ENCODE data around the gene RPS3.

RPS3 gene

DNA sequence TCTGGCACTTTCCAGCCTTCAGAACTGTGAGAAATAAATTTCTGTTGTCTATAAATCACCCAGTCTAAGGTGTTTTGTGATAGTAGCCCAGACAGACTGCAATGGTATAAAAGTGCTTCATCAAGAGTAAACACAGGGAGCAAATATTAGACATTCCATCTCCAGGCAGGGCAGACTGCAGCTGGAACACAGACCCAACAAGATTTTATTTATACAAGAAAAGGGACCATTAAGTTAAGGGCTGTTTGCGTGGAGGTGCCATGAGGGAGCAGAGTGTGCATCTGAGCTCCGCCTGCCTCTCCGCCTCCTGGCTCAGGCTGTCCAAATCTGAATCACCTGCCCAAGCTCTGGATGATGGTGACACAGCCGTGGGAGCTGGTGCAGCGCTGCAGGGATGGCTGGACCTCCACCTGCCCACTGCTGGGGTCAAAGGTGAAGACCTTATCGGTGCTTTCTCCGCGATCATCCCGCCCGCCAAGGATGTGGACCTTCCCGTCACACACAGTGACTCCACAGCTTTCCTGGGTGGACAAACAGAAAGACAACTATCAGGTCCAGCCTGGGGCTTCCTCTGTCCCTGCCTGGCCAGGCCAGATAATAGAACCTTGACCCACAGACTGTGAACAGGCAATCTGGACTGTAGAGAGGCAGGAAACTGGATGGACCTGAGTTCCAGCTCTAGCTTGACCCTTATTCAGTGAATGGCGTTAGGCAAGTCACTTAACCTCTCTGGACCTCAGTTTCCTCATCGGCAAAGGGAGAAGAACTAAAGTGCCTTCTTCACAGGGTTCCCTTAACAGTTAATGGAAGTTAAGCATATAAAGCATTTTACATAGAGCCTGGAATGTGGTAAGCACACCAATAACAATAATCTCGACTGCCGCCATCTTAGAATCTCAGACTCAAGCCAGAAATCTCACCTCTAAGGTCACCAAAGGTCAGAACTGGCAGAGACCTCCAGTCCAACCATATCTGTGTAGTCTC, 23.2 kb downstream of the RPS3 start:
- Histone ChIP-seq H3K27me3 (replicated peaks in 2 of 5; ENCODE audit: control insufficient read depth in 4 of 5, insufficient read depth in 5 of 5, low read length in 4 of 5) (peaks cover 0 to 10% (median 0%) of the 10 kb centered on the region in 5 experiments), H3K27ac (ENCODE audit: insufficient read depth in 1 of 2, low read depth in 1 of 2, low read length in 2 of 2, poor library complexity in 1 of 2, severe bottlenecking in 2 of 2) (no peak overlapping the region), H3K9me3 (ENCODE audit: control extremely low read depth in 1 of 5, control insufficient read depth in 4 of 5, insufficient read depth in 2 of 5, low read depth in 1 of 5, low read length in 4 of 5) (no peaks in the 10 kb centered on the region), H3K4me1 (ENCODE audit: control extremely low read depth in 1 of 4, control insufficient read depth in 4 of 4, insufficient read depth in 4 of 4, low read length in 3 of 4) (peaks cover 0 to 5% (median 0%) of the 10 kb centered on the region in 4 experiments), H3K36me3 (ENCODE audit: control insufficient read depth in 4 of 4, insufficient read depth in 4 of 4, low read length in 3 of 4) (peaks cover 0 to 31% (median 18%) of the 10 kb centered on the region in 4 experiments), H3K4me3 (ENCODE audit: control insufficient read depth in 1 of 7, extremely low read depth in 1 of 7, insufficient read depth in 4 of 7, low read depth in 2 of 7, low read length in 6 of 7) (no peak overlapping the region)
- CTCF ChIA-PET = interaction anchor here (2.7 kb wide), 1 partner anchor 34 kb away, joined by 11 read pairs; no protein-coding TSS in a partner anchor
- 96% methylated on average over 14 of the region's 15 CpGs for WGBS (ENCODE audit: insufficient coverage)
- POLR2A ChIA-PET = no interaction called here
- DNase-seq = no peak

DNA sequence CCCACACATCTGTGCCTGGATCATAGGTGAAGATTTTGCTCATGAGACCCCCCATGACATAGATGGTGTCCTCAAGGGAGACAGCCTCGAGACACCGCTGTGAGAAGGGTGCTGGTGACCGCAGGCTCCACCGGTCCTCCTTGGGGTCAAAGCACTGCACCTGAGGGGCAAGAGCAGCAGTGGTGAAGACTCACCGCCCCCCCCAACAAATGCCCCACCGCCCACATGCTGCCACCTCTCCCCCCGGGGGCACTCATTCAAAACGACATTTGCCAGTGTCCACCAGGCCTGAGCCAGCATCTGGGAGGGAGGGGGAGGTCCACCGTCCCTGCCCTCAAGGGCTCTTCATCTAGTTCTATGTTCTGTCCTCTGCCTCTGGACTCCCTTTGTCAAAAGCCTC, 24.4 kb downstream of the RPS3 start:
- Histone ChIP-seq H3K4me1 (ENCODE audit: control extremely low read depth in 1 of 4, control insufficient read depth in 4 of 4, insufficient read depth in 4 of 4, low read length in 3 of 4) (peaks cover 0 to 10% (median 0%) of the 10 kb centered on the region in 4 experiments), H3K9me3 (ENCODE audit: control extremely low read depth in 1 of 5, control insufficient read depth in 4 of 5, insufficient read depth in 2 of 5, low read depth in 1 of 5, low read length in 4 of 5) (peaks cover 0 to 4% (median 0%) of the 10 kb centered on the region in 5 experiments), H3K27me3 (replicated peaks in 2 of 5; ENCODE audit: control insufficient read depth in 4 of 5, insufficient read depth in 5 of 5, low read length in 4 of 5) (peaks cover under 1 to 22% (median 5%) of the 10 kb centered on the region in 5 experiments), H3K4me3 (ENCODE audit: control insufficient read depth in 1 of 7, extremely low read depth in 1 of 7, insufficient read depth in 4 of 7, low read depth in 2 of 7, low read length in 6 of 7) (no peak overlapping the region), H3K27ac (ENCODE audit: insufficient read depth in 1 of 2, low read depth in 1 of 2, low read length in 2 of 2, poor library complexity in 1 of 2, severe bottlenecking in 2 of 2) (no peak overlapping the region), H3K36me3 (ENCODE audit: control insufficient read depth in 4 of 4, insufficient read depth in 4 of 4, low read length in 3 of 4) (peaks cover 0 to 25% (median 15%) of the 10 kb centered on the region in 4 experiments)
- CTCF ChIA-PET = interaction anchor here (2.7 kb wide), 1 partner anchor 35 kb away, joined by 11 read pairs; no protein-coding TSS in a partner anchor
- DNase-seq = no peak
- WGBS (ENCODE audit: insufficient coverage) = 94% methylated on average over 7 of the region's 9 CpGs
- POLR2A ChIA-PET = no interaction called here

- H3K27ac ChIP-seq (ENCODE audit: insufficient read depth in 1 of 2, low read depth in 1 of 2, low read length in 2 of 2, poor library complexity in 1 of 2, severe bottlenecking in 2 of 2) = no peak overlapping the region
- no peak overlapping the region for H3K4me3 ChIP-seq (ENCODE audit: control insufficient read depth in 1 of 7, extremely low read depth in 1 of 7, insufficient read depth in 4 of 7, low read depth in 2 of 7, low read length in 6 of 7)
- peaks cover 0 to 13% (median 0%) of the 10 kb centered on the region in 4 experiments for H3K4me1 ChIP-seq (ENCODE audit: control extremely low read depth in 1 of 4, control insufficient read depth in 4 of 4, insufficient read depth in 4 of 4, low read length in 3 of 4)
- WGBS (ENCODE audit: insufficient coverage) = no CpG with 5 or more reads among the region's 1 CpG
- POLR2A ChIA-PET = no interaction called here
- CTCF ChIA-PET = interaction anchor here (1.7 to 2.7 kb wide), 2 partner anchors 35 to 84 kb away, joined by 3 to 11 read pairs; no protein-coding TSS in a partner anchor
- H3K9me3 ChIP-seq (ENCODE audit: control extremely low read depth in 1 of 5, control insufficient read depth in 4 of 5, insufficient read depth in 2 of 5, low read depth in 1 of 5, low read length in 4 of 5) = peaks cover 0 to 11% (median 7%) of the 10 kb centered on the region in 5 experiments
- peaks cover 4 to 28% (median 12%) of the 10 kb centered on the region in 5 experiments for H3K27me3 ChIP-seq (replicated peaks in 2 of 5; ENCODE audit: control insufficient read depth in 4 of 5, insufficient read depth in 5 of 5, low read length in 4 of 5)
- peaks cover 0 to 25% (median 15%) of the 10 kb centered on the region in 4 experiments for H3K36me3 ChIP-seq (ENCODE audit: control insufficient read depth in 4 of 4, insufficient read depth in 4 of 4, low read length in 3 of 4)
- no peak for DNase-seq
Observed at GRCh38 chr11:75424396-75424795, 25.1 kb downstream of the RPS3 start.

GRCh38 chr11:75425422-75425821, 26.1 kb downstream of the RPS3 start:
- H3K27ac ChIP-seq (ENCODE audit: insufficient read depth in 1 of 2, low read depth in 1 of 2, low read length in 2 of 2, poor library complexity in 1 of 2, severe bottlenecking in 2 of 2) = no peak overlapping the region
- H3K4me3 ChIP-seq (ENCODE audit: control insufficient read depth in 1 of 7, extremely low read depth in 1 of 7, insufficient read depth in 4 of 7, low read depth in 2 of 7, low read length in 6 of 7) = no peak overlapping the region
- H3K27me3 ChIP-seq (replicated peaks in 2 of 5; ENCODE audit: control insufficient read depth in 4 of 5, insufficient read depth in 5 of 5, low read length in 4 of 5) = peaks cover 4 to 38% (median 14%) of the 10 kb centered on the region in 5 experiments
- DNase-seq = no peak
- peaks cover 0 to 20% (median 13%) of the 10 kb centered on the region in 4 experiments for H3K36me3 ChIP-seq (ENCODE audit: control insufficient read depth in 4 of 4, insufficient read depth in 4 of 4, low read length in 3 of 4)
- H3K4me1 ChIP-seq (ENCODE audit: control extremely low read depth in 1 of 4, control insufficient read depth in 4 of 4, insufficient read depth in 4 of 4, low read length in 3 of 4) = peaks cover 0 to 20% (median 8%) of the 10 kb centered on the region in 4 experiments
- CTCF ChIA-PET = interaction anchor here (0.7 to 3.6 kb wide), 11 partner anchors 10 to 95 kb away, joined by 3 to 20 read pairs (median 3); no protein-coding TSS in a partner anchor
- peaks cover 0 to 14% (median 9%) of the 10 kb centered on the region in 5 experiments for H3K9me3 ChIP-seq (ENCODE audit: control extremely low read depth in 1 of 5, control insufficient read depth in 4 of 5, insufficient read depth in 2 of 5, low read depth in 1 of 5, low read length in 4 of 5)
- POLR2A ChIA-PET = no interaction called here
- 98% methylated on average over 22 of the region's 29 CpGs for WGBS (ENCODE audit: insufficient coverage)

- peaks cover 0 to 16% (median 11%) of the 10 kb centered on the region in 4 experiments for H3K36me3 ChIP-seq (ENCODE audit: control insufficient read depth in 4 of 4, insufficient read depth in 4 of 4, low read length in 3 of 4)
- H3K27me3 ChIP-seq (replicated peaks in 2 of 5; ENCODE audit: control insufficient read depth in 4 of 5, insufficient read depth in 5 of 5, low read length in 4 of 5) = peaks cover 4 to 51% (median 24%) of the 10 kb centered on the region in 5 experiments
- peaks cover 0 to 14% (median 9%) of the 10 kb centered on the region in 5 experiments for H3K9me3 ChIP-seq (ENCODE audit: control extremely low read depth in 1 of 5, control insufficient read depth in 4 of 5, insufficient read depth in 2 of 5, low read depth in 1 of 5, low read length in 4 of 5)
- WGBS (ENCODE audit: insufficient coverage) = 82% methylated on average over 5 of the region's 5 CpGs
- H3K4me1 ChIP-seq (ENCODE audit: control extremely low read depth in 1 of 4, control insufficient read depth in 4 of 4, insufficient read depth in 4 of 4, low read length in 3 of 4) = peaks cover 0 to 27% (median 13%) of the 10 kb centered on the region in 4 experiments
- DNase-seq = no peak
- POLR2A ChIA-PET = no interaction called here
- CTCF ChIA-PET = interaction anchor here (1.0 to 3.6 kb wide), 4 partner anchors 13 to 102 kb away, joined by 3 to 20 read pairs (median 6); no protein-coding TSS in a partner anchor
- H3K27ac ChIP-seq (ENCODE audit: insufficient read depth in 1 of 2, low read depth in 1 of 2, low read length in 2 of 2, poor library complexity in 1 of 2, severe bottlenecking in 2 of 2) = no peak overlapping the region
- no peak overlapping the region for H3K4me3 ChIP-seq (ENCODE audit: control insufficient read depth in 1 of 7, extremely low read depth in 1 of 7, insufficient read depth in 4 of 7, low read depth in 2 of 7, low read length in 6 of 7)
Observed at GRCh38 chr11:75426720-75427086, 27.4 kb downstream of the RPS3 start.

- Histone ChIP-seq H3K4me1 (ENCODE audit: control extremely low read depth in 1 of 4, control insufficient read depth in 4 of 4, insufficient read depth in 4 of 4, low read length in 3 of 4) (peaks cover 0 to 27% (median 13%) of the 10 kb centered on the region in 4 experiments), H3K27me3 (replicated peaks in 2 of 5; ENCODE audit: control insufficient read depth in 4 of 5, insufficient read depth in 5 of 5, low read length in 4 of 5) (peaks cover 4 to 56% (median 29%) of the 10 kb centered on the region in 5 experiments), H3K9me3 (ENCODE audit: control extremely low read depth in 1 of 5, control insufficient read depth in 4 of 5, insufficient read depth in 2 of 5, low read depth in 1 of 5, low read length in 4 of 5) (peaks cover 0 to 14% (median 9%) of the 10 kb centered on the region in 5 experiments), H3K4me3 (ENCODE audit: control insufficient read depth in 1 of 7, extremely low read depth in 1 of 7, insufficient read depth in 4 of 7, low read depth in 2 of 7, low read length in 6 of 7) (no peak overlapping the region), H3K27ac (ENCODE audit: insufficient read depth in 1 of 2, low read depth in 1 of 2, low read length in 2 of 2, poor library complexity in 1 of 2, severe bottlenecking in 2 of 2) (no peak overlapping the region), H3K36me3 (ENCODE audit: control insufficient read depth in 4 of 4, insufficient read depth in 4 of 4, low read length in 3 of 4) (peaks cover 0 to 16% (median 9%) of the 10 kb centered on the region in 4 experiments)
- CTCF ChIA-PET = interaction anchor here (1.0 to 3.6 kb wide), 4 partner anchors 9 to 101 kb away, joined by 3 to 20 read pairs (median 4); no protein-coding TSS in a partner anchor
- POLR2A ChIA-PET = no interaction called here
- no peak for DNase-seq
Observed at GRCh38 chr11:75427181-75427580, 27.9 kb downstream of the RPS3 start.

Measured in common myeloid progenitor, CD34-positive (primary cell).